ENCODE results near the gene OR52I1.

DNA sequence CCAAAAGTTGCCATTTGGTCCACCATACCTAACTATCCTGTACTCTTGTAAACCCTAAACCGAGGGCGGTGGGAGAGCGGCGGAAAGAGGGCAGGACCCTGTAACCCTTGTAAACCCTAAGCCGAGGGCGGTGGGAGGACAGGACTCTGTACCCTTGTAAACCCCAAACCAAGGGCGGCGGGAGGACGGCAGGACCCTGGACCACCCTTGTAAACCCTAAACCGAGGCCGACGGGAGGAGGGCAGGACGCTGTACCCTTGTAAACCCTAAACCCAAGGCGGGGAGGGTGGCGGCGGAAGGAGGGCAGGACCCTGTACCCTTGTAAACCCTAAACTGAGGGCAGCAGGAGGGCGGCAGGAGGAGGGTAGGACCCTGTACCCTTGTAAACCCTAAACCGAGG is 24.8 kb upstream of the OR52I1 start:
- TF ChIP-seq, protein P1, sequence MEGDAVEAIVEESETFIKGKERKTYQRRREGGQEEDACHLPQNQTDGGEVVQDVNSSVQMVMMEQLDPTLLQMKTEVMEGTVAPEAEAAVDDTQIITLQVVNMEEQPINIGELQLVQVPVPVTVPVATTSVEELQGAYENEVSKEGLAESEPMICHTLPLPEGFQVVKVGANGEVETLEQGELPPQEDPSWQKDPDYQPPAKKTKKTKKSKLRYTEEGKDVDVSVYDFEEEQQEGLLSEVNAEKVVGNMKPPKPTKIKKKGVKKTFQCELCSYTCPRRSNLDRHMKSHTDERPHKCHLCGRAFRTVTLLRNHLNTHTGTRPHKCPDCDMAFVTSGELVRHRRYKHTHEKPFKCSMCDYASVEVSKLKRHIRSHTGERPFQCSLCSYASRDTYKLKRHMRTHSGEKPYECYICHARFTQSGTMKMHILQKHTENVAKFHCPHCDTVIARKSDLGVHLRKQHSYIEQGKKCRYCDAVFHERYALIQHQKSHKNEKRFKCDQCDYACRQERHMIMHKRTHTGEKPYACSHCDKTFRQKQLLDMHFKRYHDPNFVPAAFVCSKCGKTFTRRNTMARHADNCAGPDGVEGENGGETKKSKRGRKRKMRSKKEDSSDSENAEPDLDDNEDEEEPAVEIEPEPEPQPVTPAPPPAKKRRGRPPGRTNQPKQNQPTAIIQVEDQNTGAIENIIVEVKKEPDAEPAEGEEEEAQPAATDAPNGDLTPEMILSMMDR (IDR thresholded peaks at IDR 0.05), result no peak
- TF ChIP-seq POLR2A (IDR thresholded peaks at IDR 0.05) (no peak), POLR2AphosphoS5 (IDR thresholded peaks at IDR 0.05) (no peak), EP300 (IDR thresholded peaks at IDR 0.05) (no peak)
